Measurements from ENCODE around the gene MEGF6. TPM values are rescaled to one million over a fixed set of nuclear protein-coding genes. Genes with fewer than 3 reads are reported as not detected.

Gene MEGF6
- total and polyA plus RNA-seq, 2 of the 8 experiments (the other 6 are each of a cell fraction or from before 2014, with no cell fraction given): 4.1 to 14.8 TPM

DNA sequence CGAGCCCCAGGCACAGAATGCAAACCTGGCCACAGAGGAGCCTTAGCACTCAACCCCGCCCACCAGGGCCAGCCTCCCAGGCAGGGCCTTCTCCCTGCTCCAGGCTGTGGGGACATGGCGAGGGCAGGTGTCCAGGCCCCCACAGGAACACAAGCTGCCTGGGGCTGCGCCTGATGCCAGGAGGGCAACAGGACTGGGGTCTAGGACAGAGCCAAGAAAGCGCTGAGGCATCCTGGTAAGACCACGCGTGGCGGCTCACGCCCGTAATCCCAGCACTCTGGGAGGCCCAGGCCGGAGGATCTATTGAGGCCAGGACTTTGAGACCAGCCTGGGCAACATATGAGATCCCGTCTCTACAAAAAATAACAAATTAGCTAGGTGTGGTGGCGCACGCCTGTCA, 59.1 kb downstream of the MEGF6 start:
- H3K23ac ChIP-seq (ENCODE audit: insufficient read length): no peak overlapping the region
- H3K56ac ChIP-seq (replicated peaks; ENCODE audit: insufficient read length, low read depth, low read length): no peak overlapping the region
- no peak for DNase-seq (ENCODE audit: low read depth in 1 of 2, low spot score in 2 of 2)
- H3K27ac ChIP-seq (ENCODE audit: low read depth, low read length): no peak overlapping the region
- no peaks in the 10 kb centered on the region for H3K9me3 ChIP-seq (ENCODE audit: insufficient read depth in 2 of 2, low read depth in 1 of 2, low read length in 1 of 2)
- no peaks in the 10 kb centered on the region; a peak in 1 of 7 replicates for H3K27me3 ChIP-seq (replicated peaks in 1 of 4; ENCODE audit: control insufficient read depth in 3 of 4, extremely low read depth in 1 of 4, insufficient read depth in 3 of 4, low read length in 3 of 4)
- no peak overlapping the region for H2BK5ac ChIP-seq (ENCODE audit: low read depth, low read length)
- FAIRE-seq: no peak
- H2AK5ac ChIP-seq (ENCODE audit: low read depth, low read length): no peak overlapping the region
- ChIA-PET POLR2A (ENCODE audit: partially characterized antibody) (interaction anchor here (0.8 kb wide), 1 partner anchor 51 kb away, joined by 3 read pairs; no protein-coding TSS in a partner anchor), CTCF (ENCODE audit: partially characterized antibody) (interaction anchor here (0.6 to 10.5 kb wide), 8 partner anchors 14 to 99 kb away, joined by 3 to 73 read pairs (median 6); no protein-coding TSS in a partner anchor)
- no peak overlapping the region for H4K91ac ChIP-seq (replicated peaks; ENCODE audit: insufficient read length, low read length)
- H3K9ac ChIP-seq (replicated peaks in 1 of 4; ENCODE audit: extremely low read depth in 1 of 4, low read depth in 3 of 4, low read length in 3 of 4): no peak overlapping the region
- no peaks in the 10 kb centered on the region; the same call in 1 of the 2 replicates for H3K79me1 ChIP-seq (ENCODE audit: low read depth, low read length)
- no peak overlapping the region for H3K4ac ChIP-seq (replicated peaks; ENCODE audit: insufficient read length, low read depth, low read length)
- H2BK20ac ChIP-seq (ENCODE audit: low read length): no peak overlapping the region
- H3K36me3 ChIP-seq (ENCODE audit: control insufficient read depth in 2 of 4, insufficient read depth in 4 of 4, low read length in 3 of 4): no peaks in the 10 kb centered on the region
- no peak overlapping the region for H3K4me2 ChIP-seq (ENCODE audit: insufficient read depth in 1 of 2, low read depth in 2 of 2, low read length in 2 of 2)
- H3K23me2 ChIP-seq (ENCODE audit: low read depth, low read length): no peaks in the 10 kb centered on the region
- H2BK12ac ChIP-seq (ENCODE audit: low read depth, low read length): no peak overlapping the region
- H4K5ac ChIP-seq (ENCODE audit: insufficient read length, low read depth, low read length): no peak overlapping the region
- no peak overlapping the region for H3K4me3 ChIP-seq (ENCODE audit: extremely low read depth in 1 of 4, insufficient read depth in 2 of 4, low read depth in 3 of 4, low read length in 4 of 4)
- WGBS, 2 experiments (ENCODE audit: extremely low coverage in 1 of 2, insufficient coverage in 1 of 2, insufficient read length in 1 of 2, insufficient replicate concordance in 2 of 2, low coverage in 1 of 2, low lambda C conversion rate in 2 of 2, missing lambda C conversion rate in 1 of 2): 86% methylated on average over 7 of the region's 14 CpGs; no CpG with 5 or more reads in 1 of the 2 experiments
- H4K8ac ChIP-seq (ENCODE audit: extremely low read depth, insufficient read depth, low read length): no peak overlapping the region; the same call in 1 of the 2 replicates
- H3K79me2 ChIP-seq (ENCODE audit: control insufficient read depth in 1 of 2, insufficient read depth in 2 of 2, low read length in 2 of 2): no peaks in the 10 kb centered on the region
- H2BK15ac ChIP-seq (ENCODE audit: low read length): no peak overlapping the region
- H4K20me1 ChIP-seq (replicated peaks in 1 of 2; ENCODE audit: control insufficient read depth in 1 of 2, insufficient read depth in 2 of 2, low read length in 2 of 2): peaks cover 0 to 7% of the 10 kb centered on the region in 2 experiments
- no peak overlapping the region for H2AFZ ChIP-seq (ENCODE audit: low read length)
- no peak overlapping the region for H2BK120ac ChIP-seq (replicated peaks; ENCODE audit: low read depth, low read length)
- no peak overlapping the region for H3K14ac ChIP-seq (ENCODE audit: insufficient read length)
- H3K4me1 ChIP-seq (replicated peaks in 1 of 4; ENCODE audit: control insufficient read depth in 3 of 4, insufficient read depth in 4 of 4, low read length in 3 of 4): peaks cover 0 to 3% (median under 1%) of the 10 kb centered on the region in 4 experiments; a peak in 1 of 7 replicates
- no peak overlapping the region for H3K18ac ChIP-seq (ENCODE audit: extremely low read depth, low read length)
- TF ChIP-seq RFX5 (IDR thresholded peaks at IDR 0.05; ENCODE audit: borderline replicate concordance, low read depth, low read length) (no peak), BCL11A (IDR thresholded peaks at IDR 0.05; ENCODE audit: low read depth in 2 of 2, low read length in 2 of 2) (no peak), RXRA (IDR thresholded peaks at IDR 0.05; ENCODE audit: insufficient read depth, low read depth, low read length) (no peak), SP2 (IDR thresholded peaks at IDR 0.05; ENCODE audit: low read length) (no peak), MAFK (IDR thresholded peaks at IDR 0.05; ENCODE audit: low read depth, low read length) (no peak), SIX5 (IDR thresholded peaks at IDR 0.05; ENCODE audit: low read depth, low read length) (no peak), GABPA (IDR thresholded peaks at IDR 0.05; ENCODE audit: borderline replicate concordance, insufficient read depth, low read length) (no peak), TEAD4 (IDR thresholded peaks at IDR 0.05; ENCODE audit: low read depth, low read length) (no peak), TCF12 (IDR thresholded peaks at IDR 0.05; ENCODE audit: low read depth, low read length) (no peak), SP4 (IDR thresholded peaks at IDR 0.05; ENCODE audit: low read length) (no peak), CHD1 (IDR thresholded peaks at IDR 0.05; ENCODE audit: low read depth, low read length) (no peak), SAP30 (IDR thresholded peaks at IDR 0.05; ENCODE audit: insufficient read depth, insufficient replicate concordance, low read length) (no peak)
- TF ChIP-seq, protein P1, sequence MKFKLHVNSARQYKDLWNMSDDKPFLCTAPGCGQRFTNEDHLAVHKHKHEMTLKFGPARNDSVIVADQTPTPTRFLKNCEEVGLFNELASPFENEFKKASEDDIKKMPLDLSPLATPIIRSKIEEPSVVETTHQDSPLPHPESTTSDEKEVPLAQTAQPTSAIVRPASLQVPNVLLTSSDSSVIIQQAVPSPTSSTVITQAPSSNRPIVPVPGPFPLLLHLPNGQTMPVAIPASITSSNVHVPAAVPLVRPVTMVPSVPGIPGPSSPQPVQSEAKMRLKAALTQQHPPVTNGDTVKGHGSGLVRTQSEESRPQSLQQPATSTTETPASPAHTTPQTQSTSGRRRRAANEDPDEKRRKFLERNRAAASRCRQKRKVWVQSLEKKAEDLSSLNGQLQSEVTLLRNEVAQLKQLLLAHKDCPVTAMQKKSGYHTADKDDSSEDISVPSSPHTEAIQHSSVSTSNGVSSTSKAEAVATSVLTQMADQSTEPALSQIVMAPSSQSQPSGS (IDR thresholded peaks at IDR 0.05; ENCODE audit: low read length): no peak

Measured in H1 (cell line).